ENCODE measurements around the gene PCIF1.
"Not testable (repeated sequence)": the region's sequence is repeated elsewhere in the genome, so short reads cannot be mapped to it uniquely, and the experiment has no call there.

The PCIF1 gene

GRCh38 chr20:45897289-45897688, 37.2 kb upstream of the PCIF1 start:
- H3K4me3 ChIP-seq (ENCODE audit: low read depth, low read length), result no peak overlapping the region
- no peak for DNase-seq (ENCODE audit: low read depth)
- TF ChIP-seq CTCF (conservative IDR thresholded peaks at IDR 0.05; ENCODE audit: low read depth, low read length), result no peak

- no peak for TF ChIP-seq CTCF (conservative IDR thresholded peaks at IDR 0.05; ENCODE audit: low read depth, low read length)
Measured at GRCh38 chr20:45897692-45898091, 36.8 kb upstream of the PCIF1 start.

GRCh38 chr20:45898285-45898684, 36.2 kb upstream of the PCIF1 start:
- no peak for TF ChIP-seq CTCF (conservative IDR thresholded peaks at IDR 0.05; ENCODE audit: low read depth, low read length)
- DNase-seq (ENCODE audit: low read depth), result no peak
- no peak overlapping the region for H3K4me3 ChIP-seq (ENCODE audit: low read depth, low read length)

More at GRCh38 chr20:45897692-45898091, 36.8 kb upstream of the PCIF1 start:
- DNase-seq (ENCODE audit: low read depth), result no peak
- no peak overlapping the region for H3K4me3 ChIP-seq (ENCODE audit: low read depth, low read length)

GRCh38 chr20:45899046-45899835, 35.2 kb upstream of the PCIF1 start:
- TF ChIP-seq CTCF (conservative IDR thresholded peaks at IDR 0.05; ENCODE audit: low read depth, low read length), result no peak
- H3K4me3 ChIP-seq (ENCODE audit: low read depth, low read length), result no peak overlapping the region

GRCh38 chr20:45901332-45901731, 33.2 kb upstream of the PCIF1 start:
- DNase-seq (ENCODE audit: low read depth); H3K4me3 ChIP-seq (ENCODE audit: low read depth, low read length): not testable (repeated sequence)

More at GRCh38 chr20:45899046-45899835, 35.2 kb upstream of the PCIF1 start:
- DNase-seq (ENCODE audit: low read depth), result no peak

- H3K4me3 ChIP-seq (ENCODE audit: low read depth, low read length), result no peak overlapping the region
- no peak for TF ChIP-seq CTCF (conservative IDR thresholded peaks at IDR 0.05; ENCODE audit: low read depth, low read length)
- no peak for DNase-seq (ENCODE audit: low read depth)
Measured at GRCh38 chr20:45902199-45902701, 32.2 kb upstream of the PCIF1 start.

- no peak overlapping the region for H3K4me3 ChIP-seq (ENCODE audit: low read depth, low read length)
- TF ChIP-seq CTCF (conservative IDR thresholded peaks at IDR 0.05; ENCODE audit: low read depth, low read length), result no peak
- no peak for DNase-seq (ENCODE audit: low read depth)
Measured at GRCh38 chr20:45904583-45905504, 29.6 kb upstream of the PCIF1 start.
